GM21515 (cell line): ENCODE data around the gene ZNF335.

ENCODE experiments used
- ATAC-seq: cut with Tn5 transposase; IDR thresholded peaks from one replicate; pipeline ENCODE4 v1.9.1; 2021; ENCODE audit not compliant: unreplicated experiment

ZNF335 gene

DNA sequence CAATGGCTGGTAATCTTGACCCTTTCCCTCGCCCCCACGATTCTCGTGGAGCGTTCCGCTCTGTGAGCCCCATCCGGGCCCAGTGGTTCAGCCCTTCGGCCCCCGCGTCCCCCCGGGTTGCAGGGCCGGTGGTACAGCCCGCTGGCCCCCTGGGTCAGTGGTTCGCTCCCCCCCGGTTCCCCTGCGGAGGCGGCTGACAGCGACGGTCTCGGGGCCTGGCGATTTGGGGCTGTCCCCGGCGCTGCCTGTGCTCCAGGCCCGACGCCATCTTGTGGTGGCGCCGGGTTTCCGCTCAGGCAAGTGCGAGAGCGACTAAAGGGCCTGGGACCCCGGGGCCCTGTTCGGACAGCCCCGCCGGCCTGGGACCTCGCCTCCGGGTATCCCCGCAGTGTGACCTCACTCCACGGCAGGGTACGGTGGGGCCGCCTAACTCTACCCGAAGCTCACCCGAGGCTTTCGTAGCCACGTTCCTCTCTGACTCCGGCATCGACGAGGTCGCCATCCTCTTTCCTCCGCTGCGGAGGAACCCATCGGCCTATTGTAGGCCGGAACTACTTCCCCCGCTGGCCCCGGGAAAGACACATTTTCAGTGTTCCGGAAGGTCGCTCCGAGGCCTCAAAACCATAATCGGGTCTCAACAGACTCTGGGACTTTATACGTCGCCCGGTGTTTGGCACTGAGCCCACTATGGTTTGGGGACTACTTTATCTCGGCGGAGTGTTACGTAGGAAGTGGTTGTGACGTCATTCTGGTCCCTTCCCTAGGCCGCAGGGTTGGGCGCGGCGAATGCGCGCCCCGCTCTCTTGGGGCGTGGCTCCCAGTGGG is at the start of gene ZNF335:
Gene ZNF335, minus strand, starts transcription at position 529 of the 825 bp plus-strand sequence. CDS start 793 bp downstream, outside the sequence.
- ATAC-seq, result peak; percentile 61

- no peak for ATAC-seq
Observed at GRCh38 chr20:46020555-46020954, 48.6 kb upstream of the ZNF335 start.

GRCh38 chr20:46018611-46019010 is 46.6 kb upstream of the ZNF335 start:
- no peak for ATAC-seq

- ATAC-seq, result no peak
Observed at GRCh38 chr20:46018112-46018511, 46.1 kb upstream of the ZNF335 start.

DNA sequence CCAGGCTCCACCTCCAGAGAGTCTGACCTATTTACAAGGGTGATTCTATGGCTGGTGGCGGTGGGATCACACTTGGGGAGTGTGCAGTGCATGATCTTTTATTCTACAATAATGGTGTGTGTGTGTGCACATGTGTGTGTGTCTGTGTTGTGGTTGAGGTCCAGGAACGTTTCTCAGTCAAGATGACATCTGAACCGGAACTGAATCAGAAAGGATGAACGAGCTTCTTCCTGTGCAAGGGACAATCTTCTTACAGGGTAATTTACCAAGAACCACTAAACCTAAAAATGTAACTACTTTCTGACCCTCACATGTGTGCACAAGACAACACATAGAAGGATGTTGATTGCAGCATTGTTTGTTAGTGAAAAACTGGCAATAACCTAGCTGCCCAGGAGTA is 45.3 kb upstream of the ZNF335 start:
- ATAC-seq, result no peak

- no peak for ATAC-seq
Observed at GRCh38 chr20:46014517-46015396, 42.8 kb upstream of the ZNF335 start.

DNA sequence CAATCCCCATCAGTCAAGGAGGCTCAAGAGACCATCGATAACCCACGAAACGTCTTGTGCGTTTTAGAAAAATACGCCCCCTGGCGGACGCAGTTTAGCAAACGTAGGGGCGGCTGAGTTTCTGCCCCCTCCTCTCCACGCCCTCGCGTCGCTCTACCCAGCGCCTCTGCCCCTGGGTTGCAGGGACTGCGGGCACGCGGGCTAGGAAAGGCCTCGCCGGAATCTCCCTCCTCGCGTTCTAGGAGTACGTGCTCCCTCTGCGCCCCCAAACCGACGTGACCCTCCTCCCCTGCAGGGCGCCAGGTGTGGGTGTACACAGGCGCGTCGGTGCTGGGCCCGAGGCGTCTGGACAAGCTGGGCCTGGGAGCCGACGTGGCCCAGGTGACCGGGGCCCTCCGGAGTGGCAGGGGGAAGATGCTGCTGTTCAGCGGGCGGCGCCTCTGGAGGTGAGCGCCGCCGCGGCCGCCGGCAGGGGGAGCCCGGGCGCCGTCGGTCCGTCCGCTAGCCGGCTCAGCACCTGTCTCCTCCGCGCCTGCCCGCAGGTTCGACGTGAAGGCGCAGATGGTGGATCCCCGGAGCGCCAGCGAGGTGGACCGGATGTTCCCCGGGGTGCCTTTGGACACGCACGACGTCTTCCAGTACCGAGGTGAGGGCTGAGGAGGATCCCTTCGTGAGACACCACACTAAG is 42.0 kb upstream of the ZNF335 start:
- ATAC-seq, result peak; percentile 60

GRCh38 chr20:46013322-46013828 is 41.4 kb upstream of the ZNF335 start:
- no peak for ATAC-seq

DNA sequence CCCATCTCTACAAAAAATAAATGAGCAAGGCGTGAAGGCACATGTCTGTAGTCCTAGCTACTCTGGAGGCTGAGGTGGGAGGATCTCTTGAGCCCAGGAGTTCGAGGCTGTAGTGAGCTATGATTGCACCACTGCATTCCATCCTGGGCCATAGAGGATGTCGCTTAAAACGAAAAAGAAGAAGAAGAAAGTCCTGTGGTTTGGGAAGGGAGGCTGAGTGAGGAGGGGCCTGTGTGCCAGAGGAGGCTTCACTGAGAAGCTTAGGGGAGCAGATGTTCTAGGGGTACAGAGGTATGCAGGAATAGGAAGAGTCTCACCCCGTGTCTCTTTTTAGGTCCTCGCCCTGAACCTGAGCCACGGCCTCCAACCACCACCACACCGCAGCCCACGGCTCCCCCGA is 40.9 kb upstream of the ZNF335 start:
- ATAC-seq, result no peak

- no peak for ATAC-seq
Observed at GRCh38 chr20:46011631-46012482, 39.9 kb upstream of the ZNF335 start.

DNA sequence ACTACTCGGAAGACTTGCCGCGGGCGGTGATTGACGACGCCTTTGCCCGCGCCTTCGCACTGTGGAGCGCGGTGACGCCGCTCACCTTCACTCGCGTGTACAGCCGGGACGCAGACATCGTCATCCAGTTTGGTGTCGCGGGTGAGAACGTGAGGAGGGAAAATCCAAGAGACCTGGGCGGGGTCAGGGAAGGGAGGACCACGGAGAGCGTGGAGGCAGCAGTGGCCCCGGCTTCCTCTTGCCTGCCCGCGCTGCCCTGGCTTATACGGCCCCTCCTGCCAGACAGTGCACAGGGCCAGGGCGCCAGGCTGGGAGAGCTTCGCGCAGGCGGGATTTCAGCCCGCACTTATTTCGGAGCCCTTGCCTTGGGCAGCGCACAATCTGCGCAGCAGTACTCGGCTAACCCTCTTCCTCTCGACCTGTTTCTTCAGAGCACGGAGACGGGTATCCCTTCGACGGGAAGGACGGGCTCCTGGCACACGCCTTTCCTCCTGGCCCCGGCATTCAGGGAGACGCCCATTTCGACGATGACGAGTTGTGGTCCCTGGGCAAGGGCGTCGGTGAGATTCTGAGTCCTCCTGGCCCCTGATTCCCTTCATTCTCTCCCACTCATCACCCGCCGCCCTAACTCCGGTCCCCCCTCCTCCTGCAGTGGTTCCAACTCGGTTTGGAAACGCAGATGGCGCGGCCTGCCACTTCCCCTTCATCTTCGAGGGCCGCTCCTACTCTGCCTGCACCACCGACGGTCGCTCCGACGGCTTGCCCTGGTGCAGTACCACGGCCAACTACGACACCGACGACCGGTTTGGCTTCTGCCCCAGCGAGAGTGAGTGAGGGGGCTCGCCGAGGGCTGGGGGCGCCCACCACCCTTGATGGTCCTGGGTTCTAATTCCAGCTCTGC is 38.7 kb upstream of the ZNF335 start:
- no peak for ATAC-seq

GRCh38 chr20:46009816-46010215 is 37.8 kb upstream of the ZNF335 start:
- ATAC-seq, result no peak

DNA sequence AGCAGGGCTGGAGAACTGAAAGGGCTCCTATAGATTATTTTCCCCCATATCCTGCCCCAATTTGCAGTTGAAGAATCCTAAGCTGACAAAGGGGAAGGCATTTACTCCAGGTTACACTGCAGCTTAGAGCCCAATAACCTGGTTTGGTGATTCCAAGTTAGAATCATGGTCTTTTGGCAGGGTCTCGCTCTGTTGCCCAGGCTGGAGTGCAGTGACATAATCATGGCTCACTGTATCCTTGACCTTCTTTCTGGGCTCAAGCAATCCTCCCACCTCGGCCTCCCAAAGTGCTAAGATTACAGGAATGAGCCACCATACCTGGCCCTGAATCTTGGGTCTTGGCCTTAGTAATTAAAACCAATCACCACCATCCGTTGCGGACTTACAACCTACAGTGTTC is 35.7 kb upstream of the ZNF335 start:
- ATAC-seq, result no peak

DNA sequence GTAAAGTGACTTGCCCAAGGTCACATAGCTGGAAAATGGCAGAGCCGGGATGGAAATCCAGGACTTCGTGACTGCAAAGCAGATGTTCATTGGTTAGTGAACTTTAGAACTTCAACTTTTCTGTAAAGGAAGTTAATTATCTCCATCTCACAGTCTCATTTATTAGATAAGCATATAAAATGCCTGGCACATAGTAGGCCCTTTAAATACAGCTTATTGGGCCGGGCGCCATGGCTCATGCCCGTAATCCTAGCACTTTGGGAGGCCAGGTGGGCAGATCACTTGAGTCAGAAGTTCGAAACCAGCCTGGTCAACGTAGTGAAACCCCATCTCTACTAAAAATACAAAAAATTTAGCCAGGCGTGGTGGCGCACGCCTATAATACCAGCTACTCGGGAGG is 35.0 kb upstream of the ZNF335 start:
- ATAC-seq, result no peak

- ATAC-seq, result no peak
Observed at GRCh38 chr20:46006022-46006705, 34.2 kb upstream of the ZNF335 start.

DNA sequence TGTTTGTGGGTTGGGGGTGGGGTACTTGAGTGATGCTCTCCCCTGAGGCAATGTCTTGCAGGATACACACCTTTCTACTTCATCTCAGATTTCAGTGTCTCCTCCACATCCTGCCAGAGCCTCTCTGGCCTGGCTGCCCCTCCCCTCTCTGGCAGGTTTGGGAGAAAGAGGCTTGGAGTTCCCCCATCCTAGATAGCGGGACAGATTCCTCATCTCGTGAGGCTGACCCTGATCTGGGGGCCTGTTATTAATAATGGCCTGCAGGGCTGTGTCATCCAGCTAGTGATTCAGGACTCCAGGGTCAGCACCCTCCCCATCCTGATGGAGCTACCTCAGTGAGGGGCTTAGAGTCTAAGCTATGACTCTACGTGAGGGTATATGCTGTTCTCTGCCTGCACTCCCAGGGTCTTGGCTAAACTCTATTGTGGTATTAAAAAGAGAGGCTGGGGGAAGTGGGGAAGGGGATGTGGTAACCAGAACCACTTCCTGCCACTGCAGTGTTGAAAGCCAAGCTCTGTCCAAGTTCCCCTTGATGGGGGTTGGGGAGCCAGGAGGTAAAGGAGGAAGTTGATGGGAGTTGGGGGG is 33.0 kb upstream of the ZNF335 start:
- ATAC-seq, result no peak

- no peak for ATAC-seq
Observed at GRCh38 chr20:46004187-46004586, 32.2 kb upstream of the ZNF335 start.

- ATAC-seq, result no peak
Observed at GRCh38 chr20:46002008-46002407, 30.0 kb upstream of the ZNF335 start.
